GM19397 (cell line): ENCODE results near the gene ISG15.

Experiments used
- ATAC-seq: cut with Tn5 transposase; IDR thresholded peaks from one replicate; pipeline ENCODE4 v1.9.1; 2021; ENCODE audit warnings: mild to moderate bottlenecking, moderate library complexity; ENCODE audit not compliant: unreplicated experiment

The ISG15 gene

DNA sequence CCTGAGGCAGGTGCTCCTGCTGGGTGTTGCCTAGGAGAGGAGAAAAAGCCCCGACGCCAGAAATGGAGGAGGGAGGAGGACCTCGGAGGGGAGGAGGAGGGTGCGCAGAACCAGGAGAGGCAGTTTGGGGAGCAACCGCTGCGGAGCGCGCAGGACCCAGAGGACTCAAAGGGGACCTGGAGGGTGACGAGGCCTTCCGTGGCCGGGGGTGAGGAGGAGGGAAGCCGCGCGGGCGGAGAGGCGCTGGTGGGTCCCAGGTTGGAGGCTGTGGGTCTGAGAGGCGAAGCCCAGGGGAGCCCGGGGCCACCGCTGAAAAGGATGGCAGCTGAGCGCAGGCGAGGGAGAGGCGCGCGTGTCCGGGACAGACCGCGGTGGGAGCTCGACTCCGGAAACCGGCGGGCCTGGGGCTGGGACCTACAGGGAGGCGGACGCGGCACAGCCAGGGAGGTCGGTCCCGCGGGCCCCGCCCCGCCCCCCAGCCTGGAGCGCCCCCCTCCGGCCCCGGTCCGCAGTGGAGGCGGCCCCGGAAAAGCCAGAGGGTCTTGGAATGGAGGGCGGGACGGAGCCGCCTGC lies 45.7 kb downstream of the ISG15 start:
- ATAC-seq = peak; percentile 32

DNA sequence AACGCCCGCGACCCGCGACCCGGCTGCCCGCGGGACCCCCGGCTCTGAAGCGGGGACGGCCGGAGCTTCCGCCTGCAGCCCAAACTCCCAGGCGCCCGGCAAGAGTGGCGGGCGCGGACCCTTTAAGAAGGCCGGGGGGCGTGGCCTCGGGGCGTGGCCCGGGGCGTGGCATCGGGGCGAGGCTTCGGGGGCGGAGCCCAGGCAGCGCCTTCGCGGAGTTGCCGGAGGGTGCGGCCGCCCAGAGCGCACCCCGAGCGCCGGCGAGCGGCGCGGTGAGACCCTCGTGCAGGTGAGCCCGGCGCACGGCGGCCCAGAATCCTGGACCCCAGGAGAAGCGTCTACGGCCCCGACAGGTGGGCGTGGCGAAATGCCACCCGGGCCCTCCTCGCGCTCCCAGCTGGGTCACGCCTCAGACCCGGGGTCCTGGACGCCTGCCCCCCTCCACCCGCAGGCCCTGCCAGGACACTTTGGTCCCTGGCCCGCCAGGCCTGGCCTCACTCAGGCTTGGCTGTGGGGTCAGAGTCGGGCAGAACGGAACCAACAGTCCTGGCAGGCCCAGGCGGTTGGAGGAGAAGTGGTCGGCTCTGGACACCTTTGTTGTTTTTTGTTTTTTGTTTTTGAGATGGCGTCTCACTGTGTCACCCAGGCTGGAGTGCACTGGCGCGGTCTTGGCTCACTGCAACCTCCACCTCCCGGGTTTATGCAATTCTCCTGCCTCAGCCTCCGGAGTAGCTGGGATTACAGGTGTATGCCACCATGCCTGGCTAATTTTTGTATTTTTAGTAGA lies 46.4 kb downstream of the ISG15 start:
- ATAC-seq = peak; percentile 59

DNA sequence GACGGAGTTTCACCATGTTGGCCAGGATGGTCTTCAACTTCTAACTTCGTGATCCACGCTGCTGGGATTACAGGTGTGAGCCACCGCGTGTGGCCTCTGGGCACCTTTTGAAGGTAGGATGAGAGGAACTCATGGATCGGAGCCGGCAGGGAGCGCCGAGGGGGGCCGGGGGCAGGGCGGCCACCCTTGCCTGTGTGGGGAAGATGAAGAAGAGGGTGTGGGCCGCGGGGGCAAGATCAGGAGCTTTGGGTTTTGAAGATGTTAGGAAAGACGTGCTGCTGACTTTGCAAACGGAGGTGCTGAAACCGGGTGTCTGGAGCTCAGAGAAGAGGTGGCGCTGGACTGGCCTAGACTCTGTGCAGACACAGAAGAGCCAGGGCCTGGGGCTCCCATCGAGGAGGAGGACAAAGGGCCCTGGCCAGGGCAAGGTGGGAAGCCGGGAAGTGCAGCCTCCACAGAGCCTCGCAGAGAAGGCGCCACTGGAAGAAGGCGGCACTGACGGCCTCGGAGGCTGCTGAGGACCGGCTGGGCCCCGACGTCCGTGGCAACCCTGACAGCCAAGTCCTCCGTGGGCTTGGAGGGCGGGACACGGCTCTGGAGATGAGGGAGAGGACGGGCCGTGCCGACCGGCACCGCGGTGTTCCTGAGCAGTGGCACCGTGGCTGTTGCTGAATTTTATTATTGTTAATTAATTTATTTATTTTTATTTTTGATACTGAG lies 47.1 kb downstream of the ISG15 start:
- no peak for ATAC-seq

DNA sequence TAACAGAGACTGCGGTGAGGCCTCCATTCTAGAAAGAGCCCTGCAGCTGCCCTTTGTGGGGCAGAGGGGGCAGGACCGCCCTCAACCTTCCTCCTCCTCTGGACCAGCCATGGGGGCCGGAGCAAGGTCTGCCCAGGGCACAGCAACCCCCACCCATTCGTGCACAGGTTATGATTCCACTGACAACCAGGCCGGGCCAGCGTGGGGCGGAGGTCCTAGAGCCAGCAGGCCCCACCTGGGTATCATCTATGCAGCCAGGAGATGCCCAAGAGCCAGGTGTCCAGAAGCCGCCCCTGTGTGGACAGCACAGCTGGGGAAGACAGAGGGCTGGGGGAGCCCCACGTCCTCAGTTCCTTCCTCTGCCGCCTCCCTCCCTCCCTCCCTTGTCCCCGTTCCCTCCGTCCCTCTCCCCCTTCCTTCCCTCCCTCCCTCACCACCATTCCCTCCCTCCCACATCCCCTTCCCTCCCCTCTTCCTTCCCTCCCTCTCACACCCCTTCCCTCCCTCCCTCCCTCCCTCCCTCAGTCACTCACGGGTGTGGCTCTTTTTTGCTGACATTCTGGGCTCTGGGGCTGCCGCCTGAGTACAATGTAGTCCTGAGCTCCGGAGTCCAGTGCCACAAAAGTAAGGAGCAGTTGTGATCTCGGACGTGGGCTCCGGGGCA lies 48.5 kb downstream of the ISG15 start:
- ATAC-seq = no peak

DNA sequence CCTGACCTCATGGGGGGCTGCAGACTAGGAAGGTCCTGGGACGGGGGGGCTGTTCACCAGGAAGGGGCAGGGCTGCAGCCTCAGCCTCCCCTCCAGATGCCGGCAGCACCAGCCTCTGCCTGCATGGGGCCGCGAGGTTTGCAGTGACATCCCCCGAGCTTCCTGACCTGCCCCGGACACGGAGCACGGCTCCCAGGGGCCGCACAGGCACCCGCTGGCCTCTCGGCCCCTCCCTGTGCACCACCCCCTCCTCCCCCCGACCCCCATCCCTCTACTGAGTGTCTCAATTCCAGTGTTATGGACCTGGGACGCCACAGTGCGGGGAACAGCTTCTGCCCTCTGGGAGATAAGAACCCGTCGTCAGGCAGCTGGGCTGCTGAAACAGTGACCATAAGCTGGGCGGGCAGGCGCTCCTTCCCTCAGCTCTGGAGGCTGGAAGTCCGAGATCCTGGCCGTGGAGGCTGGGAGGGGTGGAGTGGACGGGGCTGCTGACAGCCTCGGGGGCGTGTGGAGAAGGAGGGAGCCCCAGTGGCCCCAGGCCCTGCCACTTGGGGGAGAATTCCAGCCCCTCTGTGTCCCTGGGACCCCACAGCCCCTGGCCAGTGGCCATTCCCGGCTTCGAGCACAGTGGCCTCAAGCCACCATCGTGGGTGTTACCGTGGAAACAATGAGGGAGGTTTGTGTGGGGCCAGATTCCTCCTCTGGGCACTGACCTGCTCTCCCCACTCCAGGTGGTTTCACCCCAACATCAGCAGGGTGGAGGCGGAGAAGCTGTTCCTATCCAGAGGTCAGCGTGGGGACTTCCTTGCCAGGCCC lies 49.3 kb downstream of the ISG15 start:
- ATAC-seq = no peak

DNA sequence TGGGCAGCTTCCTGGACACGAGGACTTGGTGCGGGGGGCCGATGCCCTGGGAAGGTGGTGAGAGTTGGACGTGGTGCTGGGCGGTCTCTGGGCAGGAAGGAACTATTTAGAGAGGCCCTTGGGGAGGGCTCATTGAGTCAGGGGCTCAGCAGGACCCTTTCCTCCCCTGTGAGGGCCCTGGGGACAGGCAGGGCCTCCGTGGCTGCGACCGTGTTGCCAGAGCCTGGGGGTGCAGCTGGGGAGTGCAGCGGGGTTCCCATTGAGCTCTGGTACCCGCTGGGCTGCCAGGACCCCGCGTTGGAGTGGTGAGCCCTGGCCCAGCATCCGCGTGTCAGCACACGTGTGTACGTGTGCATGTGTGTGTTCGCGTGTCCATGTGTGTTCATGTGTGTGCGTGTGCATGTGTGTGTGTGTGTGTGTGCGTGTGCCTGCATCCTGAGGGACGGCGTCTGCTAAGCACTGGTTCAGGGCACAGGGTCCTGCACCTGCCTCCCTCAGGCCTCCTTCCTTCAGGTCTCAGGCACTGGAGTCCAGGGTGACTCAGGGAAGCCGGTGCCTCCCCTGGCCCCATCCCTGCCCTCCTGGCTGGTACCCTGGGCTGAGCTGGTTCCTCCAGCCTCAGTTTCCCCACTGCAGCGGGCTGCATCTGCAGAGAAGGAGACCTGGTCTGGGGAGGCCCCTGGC lies 50.1 kb downstream of the ISG15 start:
- no peak for ATAC-seq
